Stimulated activated CD8-positive, alpha-beta memory T cell treated with anti-CD3 and anti-CD28 coated beads, Interleukin-15, amount 100 ng/mL, for 4 hours (primary cell): Measurements from ENCODE around the gene FMNL2.

Experiments
- DNase-seq, 2 donors: peaks; one replicate each; pipeline ENCODE4 v3.0.0-alpha.2; 2020; ENCODE audit warnings: low read depth in 2 of 2

The FMNL2 gene

DNA sequence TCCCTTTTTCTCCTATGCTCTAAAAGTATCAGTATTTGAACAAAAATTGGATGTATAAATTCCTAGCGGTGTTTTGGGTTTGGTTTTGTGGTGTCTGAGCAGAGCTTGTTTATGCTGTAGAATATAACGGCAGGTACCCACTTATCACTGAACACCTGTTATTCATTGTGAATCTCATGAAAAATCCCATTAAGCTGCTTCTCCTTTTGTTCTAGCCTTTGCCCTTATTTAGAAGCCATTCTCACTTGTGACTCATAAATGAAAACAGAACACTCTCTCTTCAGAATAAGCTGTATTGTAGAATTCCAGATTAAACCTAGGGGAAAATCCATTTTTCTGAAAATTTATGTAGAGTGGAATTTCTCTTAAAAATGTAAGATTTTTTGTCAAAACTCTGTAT lies 278.3 kb downstream of the FMNL2 start:
- DNase-seq = no peak

DNA sequence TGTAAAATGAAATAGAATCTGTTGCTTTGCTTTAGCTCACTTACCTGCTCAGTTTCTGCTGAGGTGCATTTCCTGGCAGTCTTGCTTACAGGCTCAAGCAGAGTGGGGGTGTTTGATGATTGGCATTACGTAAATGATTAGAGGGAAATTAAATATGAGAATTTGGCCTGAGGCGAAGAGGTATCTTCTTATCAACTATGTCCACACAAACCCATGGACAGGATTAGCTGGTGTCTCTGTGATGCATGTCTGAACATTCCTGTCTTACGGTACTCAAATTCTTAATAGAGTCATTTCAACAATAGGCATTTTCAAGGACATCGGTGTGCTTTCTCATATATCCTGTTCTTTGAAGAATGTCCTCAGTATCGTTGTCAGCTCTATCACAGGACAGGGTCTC lies 280.2 kb downstream of the FMNL2 start:
- no peak for DNase-seq

DNA sequence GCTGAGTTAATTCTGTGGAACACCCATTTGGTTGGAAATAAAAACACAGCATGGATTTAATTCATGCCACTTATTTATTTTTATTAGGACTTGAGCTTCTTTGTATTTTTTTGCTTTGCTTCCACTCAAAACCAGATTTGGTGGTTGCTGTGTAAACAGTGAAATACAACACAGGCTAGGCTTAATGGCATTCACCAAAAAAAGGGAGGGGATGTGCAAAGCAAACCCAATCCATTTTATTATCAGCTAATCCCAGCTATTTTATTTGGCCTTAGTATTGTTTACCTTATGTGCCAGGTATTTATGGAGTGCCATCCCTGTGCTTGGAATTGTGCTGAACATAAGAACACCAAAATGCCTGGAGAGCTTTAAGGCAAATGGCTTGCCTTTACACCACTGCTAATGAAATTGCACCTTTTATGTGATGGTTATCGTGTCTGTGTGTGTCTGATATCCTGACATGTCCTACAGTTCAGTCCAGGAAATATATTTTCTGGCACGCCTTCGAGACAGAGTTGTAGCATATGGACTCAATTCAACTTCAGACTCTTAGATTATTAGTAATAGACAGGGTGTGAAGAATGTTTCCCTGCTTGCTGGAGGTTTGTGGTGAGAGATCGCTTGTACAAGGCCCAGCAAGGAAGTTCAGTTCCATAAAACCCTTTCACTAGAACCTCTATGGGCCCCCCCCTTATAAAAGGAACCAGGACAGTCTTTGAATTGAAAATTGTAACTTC lies 282.6 kb downstream of the FMNL2 start:
- no peak for DNase-seq

DNA sequence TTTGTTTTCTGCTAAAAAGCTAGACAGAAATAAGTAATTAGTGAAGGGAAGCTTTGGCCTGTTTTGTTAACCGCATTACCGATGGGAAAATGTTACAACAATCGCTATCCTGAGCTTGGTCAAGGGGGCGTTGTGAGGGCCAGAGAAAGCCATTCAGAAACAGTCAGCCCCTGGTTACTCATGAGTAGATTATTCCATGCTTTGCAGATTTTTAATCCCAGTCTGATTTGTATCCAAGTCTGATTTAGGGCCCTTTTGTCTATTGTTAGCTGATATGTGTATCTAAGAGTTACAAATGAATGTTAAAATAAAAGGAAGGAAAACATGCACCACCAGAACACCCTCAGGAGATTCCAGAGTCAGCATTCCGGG lies 283.2 kb downstream of the FMNL2 start:
- DNase-seq = no peak

DNA sequence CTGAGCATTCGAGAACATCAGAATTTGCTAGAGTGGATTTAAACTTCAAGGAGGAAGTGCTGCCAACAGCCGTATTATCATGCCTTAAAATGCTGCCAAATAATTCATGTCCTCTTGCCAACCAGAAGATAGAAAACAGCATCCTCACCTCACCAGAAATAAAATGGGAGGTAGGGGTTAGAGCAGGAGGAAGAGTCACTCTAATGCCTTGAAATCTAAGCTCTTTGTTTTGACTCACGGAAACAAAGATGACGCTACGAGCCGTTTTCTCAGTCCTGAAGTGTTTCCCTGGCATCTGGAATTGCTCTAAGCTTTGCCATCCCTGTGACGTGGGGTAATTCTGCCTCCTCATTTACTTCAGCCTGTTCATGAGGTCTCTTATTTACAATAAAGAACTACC lies 285.2 kb downstream of the FMNL2 start:
- no peak for DNase-seq

DNA sequence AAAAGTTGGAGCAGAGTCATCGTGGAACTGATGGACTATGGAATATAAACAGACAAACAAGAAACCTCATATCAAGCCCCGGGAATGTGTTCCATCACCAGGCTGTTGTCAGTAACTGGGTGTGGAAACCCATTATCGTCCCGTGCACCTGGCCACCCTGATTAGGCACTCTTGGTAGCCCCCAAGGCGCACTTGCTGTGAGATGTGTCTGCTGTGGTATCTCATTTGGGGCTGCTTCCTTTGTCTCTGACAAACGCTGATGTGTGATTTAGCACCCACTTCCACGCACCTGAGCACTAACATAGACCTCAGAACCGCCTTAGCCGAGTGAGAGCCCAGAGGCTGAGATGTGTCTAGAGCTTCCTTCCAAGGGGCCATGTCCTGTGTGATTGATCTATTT lies 286.0 kb downstream of the FMNL2 start:
- DNase-seq = no peak

DNA sequence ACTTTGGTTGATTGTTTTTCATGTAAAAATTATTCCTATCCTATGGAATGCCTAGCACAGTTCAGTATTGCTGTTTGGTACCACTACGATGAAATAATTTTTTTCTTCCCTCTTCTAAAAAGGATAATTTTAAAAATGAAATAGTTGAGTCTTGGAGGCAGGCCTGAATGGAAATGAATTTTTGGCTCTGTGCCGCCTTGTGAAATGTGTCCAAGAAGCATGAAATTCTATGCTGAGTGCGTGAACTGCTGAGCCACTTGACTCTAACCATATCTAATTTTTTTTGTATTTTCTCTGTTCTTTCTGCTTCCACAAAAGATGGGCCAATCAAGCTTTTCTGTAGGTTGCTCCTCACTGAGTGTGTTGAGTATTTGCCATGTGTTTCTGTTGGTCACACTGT lies 287.2 kb downstream of the FMNL2 start:
- DNase-seq = no peak

DNA sequence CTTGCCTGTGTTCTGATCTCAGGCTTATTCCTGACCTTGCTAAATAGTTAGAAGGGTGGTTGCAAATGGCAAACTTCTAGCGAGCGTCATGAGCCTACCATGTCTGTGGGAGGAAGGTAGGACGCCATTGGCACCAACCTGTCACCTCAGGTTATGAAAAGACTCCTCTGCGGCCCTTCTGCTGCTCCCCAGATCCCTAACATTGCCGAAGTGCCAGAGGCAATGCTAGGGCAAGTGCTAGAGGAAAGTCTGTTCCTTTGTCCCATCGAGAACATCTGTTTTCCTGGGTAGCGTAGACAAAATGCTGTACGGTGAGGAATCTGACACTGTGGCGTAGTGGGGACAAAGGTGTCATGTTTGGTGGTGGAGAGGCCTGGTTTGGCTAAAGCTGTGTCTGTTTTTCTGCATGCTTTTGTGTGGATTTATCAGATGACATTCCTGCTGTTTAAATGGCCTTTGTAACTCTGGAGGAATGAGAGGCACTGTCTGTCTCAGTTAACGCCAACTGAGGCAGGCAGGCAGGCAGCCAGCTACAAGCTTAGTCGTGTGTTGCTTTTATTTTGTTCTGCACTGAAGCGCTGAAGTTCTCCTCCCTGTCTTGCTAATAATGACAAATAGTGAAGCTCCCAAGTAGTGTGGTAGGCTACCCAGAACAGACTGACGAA lies 288.2 kb downstream of the FMNL2 start:
- no peak for DNase-seq

DNA sequence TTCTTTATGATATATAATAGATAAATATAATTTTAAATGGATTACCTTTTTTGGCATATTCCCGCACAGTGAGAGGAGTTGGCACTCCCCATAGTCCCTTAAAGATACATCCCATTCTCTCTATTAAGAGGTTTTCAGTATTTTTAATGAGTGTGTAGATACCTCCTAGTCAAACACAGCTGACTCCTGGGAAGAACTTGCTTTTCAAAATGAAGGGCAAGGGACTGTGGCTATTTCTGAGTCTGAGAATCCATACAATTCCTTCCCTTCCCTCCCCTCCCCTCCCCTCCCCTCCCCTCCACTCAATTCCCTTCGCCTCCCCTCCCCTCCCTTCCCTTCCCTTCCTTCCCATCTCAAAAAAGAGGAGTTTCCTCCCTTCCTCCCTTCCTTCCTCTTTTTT lies 288.8 kb downstream of the FMNL2 start:
- DNase-seq = no peak

DNA sequence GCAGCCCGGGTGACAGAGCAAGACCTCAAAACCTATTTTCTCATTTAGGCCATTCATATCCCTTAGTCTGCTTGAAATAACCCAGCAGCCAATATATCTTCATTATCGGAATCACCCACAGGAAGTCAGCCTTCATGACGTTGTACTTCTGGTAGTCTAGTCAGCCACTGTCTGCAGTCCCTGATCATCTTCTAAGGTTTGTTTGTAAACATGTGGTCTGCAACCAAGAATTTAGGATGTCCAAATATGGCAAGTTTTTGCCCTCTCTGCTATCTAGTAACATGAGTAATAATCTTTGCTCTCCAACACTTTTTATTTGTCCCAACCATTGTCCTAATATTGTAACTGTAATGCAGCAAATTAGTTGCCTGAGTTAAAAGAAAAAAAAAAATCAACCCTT lies 289.8 kb downstream of the FMNL2 start:
- DNase-seq = no peak

DNA sequence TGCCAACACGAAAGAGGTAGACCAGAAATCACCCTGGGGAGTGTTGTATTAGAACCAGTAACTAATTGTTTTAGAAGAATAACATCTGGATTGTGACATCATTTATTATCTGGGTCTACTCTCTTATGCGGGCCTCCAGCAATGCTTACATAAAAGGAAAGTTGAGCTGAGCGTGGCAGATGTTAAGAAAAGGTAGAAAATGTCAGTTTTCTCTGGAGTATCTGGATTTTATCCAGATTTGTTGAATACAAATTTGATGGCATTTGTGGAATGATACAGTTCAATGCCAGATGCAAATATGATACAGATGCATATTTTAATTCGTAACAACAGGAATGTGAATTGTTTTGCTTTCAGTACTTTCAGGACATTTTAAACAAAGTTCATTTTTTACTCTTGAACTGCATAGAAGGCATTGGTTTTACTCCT lies 292.0 kb downstream of the FMNL2 start:
- DNase-seq = no peak

DNA sequence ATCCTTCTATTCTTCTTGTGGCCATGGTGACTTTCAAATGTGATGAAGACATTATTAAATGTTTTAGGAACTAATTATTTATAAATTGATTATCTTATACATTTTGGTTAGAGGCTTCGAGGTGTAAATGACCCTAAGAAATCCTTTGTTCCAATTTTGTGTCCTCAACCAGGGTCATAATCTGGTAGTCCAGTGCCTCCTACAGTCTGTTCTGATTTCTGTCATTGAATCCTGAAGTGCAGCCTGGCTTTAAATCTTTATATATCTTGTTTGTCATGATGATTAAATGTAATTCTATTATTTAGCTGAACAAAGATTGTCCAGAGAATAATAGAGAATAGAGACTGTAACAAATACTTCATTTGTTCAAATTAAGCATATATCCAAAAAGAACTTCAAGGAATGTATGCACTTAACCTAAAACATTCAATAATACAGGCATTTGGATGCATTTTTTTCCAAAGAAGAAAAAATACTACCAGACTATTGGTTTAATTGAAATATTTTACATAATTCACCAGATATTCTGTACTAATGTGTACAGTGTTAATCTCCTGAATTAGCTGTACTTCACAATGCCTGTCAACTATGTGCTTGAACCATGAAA lies 292.5 kb downstream of the FMNL2 start:
- DNase-seq = no peak

DNA sequence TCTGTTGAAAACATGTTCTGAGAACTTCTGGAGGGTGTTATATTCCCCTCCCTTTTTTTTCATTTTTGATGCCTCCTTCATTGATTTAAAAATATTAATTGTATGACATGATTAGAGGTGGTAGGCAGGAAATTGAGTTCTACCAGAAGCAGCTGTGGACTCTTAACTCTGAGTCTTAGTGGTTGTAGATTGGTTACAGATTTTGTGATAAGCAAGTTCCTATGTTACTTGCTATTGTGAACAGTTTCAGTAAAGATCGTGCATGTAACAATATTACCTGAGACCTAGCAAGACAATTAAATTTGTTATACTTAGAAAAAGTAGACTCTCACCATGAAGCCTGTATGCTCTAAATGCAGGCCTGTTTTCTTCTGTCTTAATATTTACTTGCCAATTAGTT lies 294.2 kb downstream of the FMNL2 start:
- no peak for DNase-seq

DNA sequence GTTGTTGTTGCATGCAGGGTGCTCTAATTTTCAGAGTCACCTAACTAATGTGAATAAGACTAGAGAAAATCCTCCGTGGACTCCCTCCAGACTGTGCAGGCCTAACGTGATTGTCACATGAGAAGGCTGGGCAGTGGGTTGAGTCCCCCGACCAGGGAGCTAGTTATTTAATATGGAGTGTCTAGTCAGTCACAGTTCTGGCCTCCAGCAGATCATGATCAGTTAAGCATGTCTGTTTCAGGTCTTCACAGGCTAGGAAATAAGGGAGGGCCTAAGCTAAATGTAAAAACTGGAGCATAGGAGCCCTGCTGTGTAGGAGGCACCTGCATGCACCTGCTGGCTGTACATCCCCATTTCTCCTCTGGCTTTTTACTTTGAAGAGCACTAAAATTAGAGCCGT lies 295.5 kb downstream of the FMNL2 start:
- DNase-seq = no peak

DNA sequence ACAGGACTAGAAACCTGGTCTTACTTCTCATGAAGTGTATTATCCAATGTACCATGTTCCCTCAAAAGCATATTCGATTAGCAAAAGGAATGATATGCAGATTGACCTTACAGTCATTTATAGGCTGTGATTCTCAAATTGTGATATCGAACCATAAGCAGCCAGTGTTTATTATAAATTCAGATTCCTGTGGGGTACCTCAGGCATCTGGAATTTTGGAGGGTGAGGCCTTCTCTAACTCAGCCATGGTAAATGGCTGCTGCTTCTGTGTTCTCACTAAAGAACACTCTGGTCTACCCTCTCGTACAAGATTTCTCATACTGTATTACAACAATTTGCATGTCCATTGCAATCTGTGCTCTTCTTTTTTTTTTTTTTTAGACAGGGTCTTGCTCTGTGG lies 297.8 kb downstream of the FMNL2 start:
- no peak for DNase-seq

DNA sequence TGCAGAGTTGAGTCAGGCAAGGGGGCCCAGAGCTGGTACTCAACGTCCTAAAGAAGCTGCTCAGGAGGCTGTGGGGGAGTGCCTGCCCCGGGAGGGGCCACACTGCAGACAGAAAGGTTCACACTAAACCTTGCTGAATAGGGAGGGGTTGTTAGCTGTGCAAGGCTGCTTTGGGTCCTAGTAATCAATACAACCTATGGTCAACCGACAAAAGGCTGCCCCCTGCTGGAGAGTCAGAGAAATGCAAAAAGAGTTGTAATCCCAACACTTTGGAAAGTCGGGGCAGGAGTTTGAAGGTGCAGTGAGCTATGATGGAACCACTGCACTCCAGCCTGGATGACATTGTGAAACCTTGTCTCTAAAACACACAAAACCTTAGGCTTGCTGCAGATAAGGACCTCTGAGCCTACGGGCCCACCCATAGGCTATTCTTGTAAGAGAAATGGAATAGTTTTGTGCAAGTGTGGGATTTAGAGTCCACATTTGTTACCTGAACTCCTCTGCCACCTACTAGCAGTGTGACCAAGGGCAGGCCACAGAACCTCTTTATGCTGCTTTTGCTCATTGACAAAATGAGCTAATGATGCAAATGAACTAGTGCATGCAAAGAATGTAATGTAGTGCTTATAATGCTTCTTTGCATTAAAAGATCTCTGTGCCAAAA lies 300.8 kb downstream of the FMNL2 start:
- DNase-seq = peak; percentile 7 to 46

DNA sequence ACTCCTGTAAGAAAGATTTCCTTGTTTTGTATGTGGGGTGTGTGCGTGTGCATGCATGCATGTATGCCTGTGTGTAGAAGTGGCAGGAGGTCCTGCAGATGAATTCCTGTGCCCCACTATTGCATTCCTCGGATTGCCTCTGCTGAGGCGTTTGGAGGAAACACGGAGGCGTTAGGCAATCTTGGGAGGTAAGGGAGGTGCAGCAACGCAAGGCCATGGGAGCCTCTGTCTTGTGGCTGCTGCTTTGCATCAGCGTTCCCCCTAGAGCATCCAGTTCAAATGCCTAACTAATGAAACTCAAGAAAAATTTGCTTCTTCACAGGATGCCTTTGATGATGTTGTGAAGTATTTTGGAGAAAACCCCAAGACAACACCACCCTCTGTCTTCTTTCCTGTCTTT lies 302.3 kb downstream of the FMNL2 start:
- DNase-seq = no peak

DNA sequence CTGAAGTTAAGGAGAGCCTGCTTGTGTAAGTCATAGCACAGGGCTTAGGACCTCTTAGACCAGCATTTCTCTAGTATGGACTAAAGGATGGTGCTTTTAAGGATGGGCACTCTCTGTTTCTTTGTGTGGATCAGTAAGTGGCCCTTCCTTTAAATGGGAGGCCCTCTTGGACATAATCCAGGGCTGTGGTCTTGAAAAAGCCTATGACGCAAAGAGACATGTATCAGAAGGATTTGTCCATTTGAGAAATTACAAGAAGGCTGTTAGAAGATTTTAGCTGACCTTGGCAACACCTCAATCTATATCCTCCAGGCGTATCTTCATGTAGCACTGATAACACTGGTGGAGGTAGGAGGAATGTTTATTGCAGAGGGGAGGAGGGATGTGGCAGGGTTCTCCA lies 303.1 kb downstream of the FMNL2 start:
- DNase-seq = no peak

DNA sequence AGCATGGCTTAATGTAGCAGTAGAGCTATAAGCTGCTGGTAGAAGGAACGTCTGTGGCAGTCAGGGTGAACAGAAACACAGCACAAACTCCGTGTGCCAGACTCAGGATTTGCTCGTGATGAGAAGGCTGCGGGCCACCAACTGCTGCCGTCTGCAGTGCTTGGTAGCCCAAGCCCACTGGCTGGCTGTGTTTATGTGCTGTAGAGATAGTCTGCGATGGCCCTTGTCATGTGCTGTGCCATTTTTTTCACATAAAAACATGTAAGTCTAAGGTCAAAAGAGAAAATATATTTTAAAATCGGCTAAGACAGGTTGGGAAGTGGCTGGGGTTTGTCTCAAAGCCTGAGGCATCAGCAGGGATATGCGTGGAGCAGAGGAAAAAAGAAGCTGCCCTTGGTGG lies 303.6 kb downstream of the FMNL2 start:
- DNase-seq = no peak

DNA sequence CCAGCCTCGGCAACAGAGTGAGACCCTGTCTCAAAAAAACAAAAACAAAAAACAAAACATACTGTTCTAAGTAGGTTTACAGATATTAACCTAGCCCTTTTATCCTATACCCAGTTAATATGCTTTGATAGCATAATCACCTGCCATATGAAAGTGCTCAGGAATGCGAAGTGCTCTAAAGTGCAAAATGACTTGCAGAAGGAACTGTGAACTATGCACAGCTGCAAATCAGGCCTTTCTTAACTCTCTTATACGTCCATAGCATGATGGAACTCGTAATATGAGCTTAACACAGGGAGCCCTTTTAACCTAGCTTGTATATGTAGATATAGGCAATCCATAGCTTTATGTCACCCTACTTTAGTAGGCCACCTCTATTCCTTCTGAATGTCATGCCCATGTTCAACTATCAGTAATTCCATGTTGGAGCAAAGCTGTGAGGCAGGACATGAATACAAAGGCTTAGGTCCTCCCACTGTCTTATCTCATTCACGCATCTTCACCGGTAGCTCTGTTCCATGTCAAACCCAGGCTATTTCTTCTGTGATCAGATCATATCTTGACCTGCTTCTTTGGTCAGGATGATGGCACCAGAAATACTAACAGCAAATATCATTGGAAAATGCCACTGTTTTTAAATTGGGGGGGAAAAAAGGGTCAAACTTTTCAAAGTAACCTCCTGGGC lies 309.4 kb downstream of the FMNL2 start:
- no peak for DNase-seq

DNA sequence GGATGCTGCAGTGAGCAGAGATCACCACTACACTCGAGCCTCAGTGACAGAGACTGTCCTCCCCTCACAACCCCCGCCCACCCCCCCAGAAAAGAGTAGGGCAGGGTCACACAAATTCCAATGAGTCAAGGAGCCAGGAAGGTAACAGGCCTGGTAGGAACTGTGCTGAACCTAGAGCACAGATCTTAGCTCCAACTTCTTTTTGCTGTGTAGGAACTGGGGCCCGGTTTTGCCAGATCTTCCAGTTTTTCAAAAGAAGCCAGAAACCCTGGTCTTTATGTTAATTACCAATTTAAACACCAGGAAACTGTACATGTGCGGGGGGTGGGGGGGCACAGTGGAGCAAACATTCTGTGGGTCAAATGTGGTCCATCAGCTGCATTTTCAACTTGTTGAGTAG lies 311.3 kb downstream of the FMNL2 start:
- DNase-seq = no peak

DNA sequence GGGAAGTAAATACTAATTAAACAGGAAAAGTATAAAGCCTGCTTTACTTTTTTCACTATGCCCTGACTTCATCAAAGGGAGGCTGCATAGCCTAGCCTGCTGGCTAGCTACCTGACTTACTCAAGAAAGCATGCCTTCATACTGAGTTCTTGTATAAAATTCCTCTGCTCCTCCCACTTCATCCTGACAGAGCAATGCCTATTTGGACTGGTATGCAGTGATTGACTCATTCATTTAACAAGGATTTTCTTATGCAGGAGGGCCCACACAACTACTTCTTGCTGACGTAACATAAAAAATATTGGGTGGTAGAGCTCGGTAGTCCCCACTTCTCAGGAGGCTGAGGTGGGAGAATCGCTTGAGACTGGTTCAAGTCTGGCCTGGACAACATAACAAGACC lies 311.8 kb downstream of the FMNL2 start:
- no peak for DNase-seq
